Measurements from ENCODE around the gene PINLYP.
"Not testable (repeated sequence)": the region's sequence is repeated elsewhere in the genome, so short reads cannot be mapped to it uniquely, and the experiment has no call there.

PINLYP gene

GRCh38 chr19:43575156-43575950 lies at the start of gene PINLYP, which contains the start of gene XRCC1:
TSS of gene PINLYP (plus strand) at chr19:43575801. CDS start at chr19:43577192, 1,391 bp downstream.
TSS of gene XRCC1 (minus strand) at chr19:43575527. CDS start at chr19:43575458, 69 bp downstream.
- DNase-seq (ENCODE audit: low read depth in 1 of 2, low spot score in 1 of 2), result peak; percentile 87 to 93

DNA sequence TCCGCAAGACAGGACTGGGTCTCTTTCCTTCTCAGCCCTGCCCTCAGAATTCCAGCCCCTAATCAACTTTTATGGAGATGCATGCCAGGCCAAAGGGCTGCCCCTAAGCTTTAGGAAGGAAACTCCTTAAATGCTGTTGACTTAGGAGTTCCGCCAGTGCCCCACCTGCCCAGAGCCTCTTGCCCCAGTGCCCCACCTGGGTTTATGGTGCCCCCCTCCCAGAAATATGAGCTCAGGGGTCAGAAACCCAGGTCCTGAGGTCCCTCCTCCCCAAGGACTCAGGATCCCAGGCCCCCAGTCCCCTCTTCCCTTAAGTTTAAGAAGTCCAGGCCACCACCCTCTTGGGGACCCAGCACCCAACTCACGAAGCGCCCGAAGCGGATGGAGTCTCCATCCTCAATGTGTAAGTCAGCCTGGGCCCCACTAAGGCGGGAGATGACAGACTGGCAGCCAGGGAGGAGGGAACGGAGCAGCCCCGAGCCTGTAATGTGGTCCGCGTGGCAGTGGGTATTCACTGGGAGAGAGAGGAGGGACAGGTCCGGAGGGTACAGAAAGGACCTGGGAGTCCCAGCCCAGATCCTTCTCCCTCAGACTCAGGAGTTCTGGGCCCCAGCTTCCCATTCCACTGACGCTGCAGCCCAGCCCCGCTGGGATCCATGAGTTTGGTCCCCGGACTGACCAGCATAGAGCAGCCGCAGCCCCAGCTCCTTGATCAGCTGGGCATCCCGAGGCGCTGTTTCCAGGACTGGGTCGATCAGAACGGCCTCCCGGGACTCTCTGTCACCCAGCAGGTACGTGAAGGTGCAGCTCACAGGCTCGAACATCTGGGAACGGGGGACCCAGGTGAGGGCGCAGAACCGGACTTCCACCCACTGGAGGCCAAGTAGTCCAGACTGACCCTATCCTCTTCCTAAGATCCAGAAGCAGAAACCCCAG lies 49.5 kb upstream of the PINLYP start:
- no peak for DNase-seq (ENCODE audit: low read depth in 1 of 2, low spot score in 1 of 2)

DNA sequence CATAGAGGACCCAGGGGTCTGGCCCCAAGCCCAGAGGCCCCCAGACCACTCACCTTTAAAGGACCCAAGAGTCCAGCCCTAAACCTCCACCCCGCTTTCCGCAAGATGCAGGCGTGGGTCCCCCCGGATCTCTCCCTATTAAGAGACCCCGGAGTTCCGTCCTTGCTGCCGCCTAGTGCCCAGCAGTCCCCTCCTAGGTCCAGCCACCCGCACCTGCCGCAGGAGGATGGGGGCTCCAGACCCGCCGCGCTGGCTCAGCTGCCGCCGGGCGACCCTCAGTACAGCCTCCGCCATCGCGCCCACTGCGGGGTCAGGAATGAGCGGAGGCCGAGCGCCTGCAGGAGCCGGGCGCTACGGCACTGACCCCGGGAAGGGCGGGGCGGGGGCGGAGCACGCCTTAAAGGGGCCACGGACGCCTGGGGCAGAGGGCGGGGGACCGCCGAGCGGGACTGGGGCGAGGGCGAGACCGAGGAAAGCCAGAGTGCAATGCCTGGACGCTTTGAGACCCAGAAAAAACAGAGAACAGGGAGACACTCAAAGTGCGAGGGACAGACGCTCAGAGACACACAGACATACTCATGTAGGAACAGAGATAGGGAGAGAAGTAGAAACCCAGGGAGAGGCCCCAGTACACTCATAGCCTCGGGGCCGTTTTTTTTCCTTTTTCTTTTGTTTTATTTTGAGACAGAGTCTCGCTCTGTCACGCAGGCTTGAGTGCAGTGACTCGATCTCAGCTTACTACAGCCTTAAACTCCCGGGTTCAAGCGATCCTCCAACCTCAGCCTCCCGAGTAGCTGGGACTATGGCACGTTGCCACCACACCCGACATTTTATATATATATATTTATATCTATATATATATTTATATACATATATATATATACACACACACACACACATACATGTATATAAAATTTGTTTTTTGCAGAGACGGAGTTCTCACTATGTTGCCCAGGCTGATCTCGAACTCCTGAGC lies 48.4 kb upstream of the PINLYP start, which contains the start of gene ETHE1:
Gene ETHE1 (minus strand): TSS at position 318 of the 976 bp plus-strand sequence. CDS start 24 bp downstream, at position 294.
- peak; percentile 46 to 61 for DNase-seq (ENCODE audit: low read depth in 1 of 2, low spot score in 1 of 2)

- no peak for DNase-seq (ENCODE audit: low read depth in 1 of 2, low spot score in 1 of 2)
Measured at GRCh38 chr19:43527860-43528622, 47.6 kb upstream of the PINLYP start.

- no peak for DNase-seq (ENCODE audit: low read depth in 1 of 2, low spot score in 1 of 2)
Measured at GRCh38 chr19:43532571-43532961, 43.0 kb upstream of the PINLYP start.

GRCh38 chr19:43532962-43533545 lies 42.5 kb upstream of the PINLYP start, which contains the start of gene ZNF575:
TSS of gene ZNF575 (plus strand) at chr19:43533188. CDS start at chr19:43534423, 1,235 bp downstream.
- DNase-seq (ENCODE audit: low read depth in 1 of 2, low spot score in 1 of 2), result peak; percentile 60 to 73

- DNase-seq (ENCODE audit: low read depth in 1 of 2, low spot score in 1 of 2), result peak; percentile 72 to 86
Measured at GRCh38 chr19:43533546-43534304, 41.9 kb upstream of the PINLYP start.

GRCh38 chr19:43534305-43534815 lies 41.2 kb upstream of the PINLYP start:
- DNase-seq (ENCODE audit: low read depth in 1 of 2, low spot score in 1 of 2), result no peak

DNA sequence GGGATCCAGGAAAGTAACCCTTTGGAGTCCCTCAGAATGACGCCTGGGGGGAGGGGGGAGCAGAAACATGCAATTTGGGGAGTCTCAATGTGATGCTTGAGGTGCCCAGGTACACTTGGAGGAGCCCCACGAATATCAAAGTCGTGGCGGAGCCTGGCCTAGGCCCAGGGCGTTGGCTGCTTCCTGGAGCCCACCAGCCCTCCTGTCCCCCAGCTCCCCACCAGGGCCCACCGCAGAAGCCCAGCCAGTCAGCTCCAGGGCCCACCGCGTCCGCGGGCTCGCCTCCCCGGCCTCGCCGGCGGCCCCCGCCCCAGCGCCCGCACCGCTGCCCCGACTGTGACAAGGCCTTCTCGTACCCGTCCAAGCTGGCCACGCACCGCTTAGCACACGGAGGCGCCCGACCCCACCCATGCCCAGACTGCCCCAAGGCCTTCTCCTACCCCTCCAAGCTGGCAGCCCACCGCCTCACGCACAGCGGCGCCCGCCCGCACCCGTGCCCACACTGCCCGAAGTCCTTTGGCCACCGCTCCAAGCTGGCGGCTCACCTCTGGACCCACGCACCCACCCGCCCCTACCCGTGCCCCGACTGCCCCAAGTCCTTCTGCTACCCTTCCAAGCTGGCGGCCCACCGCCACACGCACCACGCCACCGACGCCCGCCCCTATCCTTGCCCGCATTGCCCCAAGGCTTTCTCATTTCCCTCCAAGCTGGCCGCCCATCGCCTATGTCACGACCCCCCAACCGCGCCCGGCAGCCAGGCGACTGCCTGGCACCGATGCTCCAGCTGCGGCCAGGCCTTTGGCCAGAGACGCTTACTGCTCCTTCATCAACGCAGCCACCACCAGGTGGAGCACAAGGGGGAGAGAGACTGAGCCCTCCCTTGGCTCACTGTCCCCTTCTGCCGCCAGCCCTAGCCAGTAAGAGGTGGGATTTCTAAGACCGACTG lies 40.5 kb upstream of the PINLYP start:
- DNase-seq (ENCODE audit: low read depth in 1 of 2, low spot score in 1 of 2), result no peak

DNA sequence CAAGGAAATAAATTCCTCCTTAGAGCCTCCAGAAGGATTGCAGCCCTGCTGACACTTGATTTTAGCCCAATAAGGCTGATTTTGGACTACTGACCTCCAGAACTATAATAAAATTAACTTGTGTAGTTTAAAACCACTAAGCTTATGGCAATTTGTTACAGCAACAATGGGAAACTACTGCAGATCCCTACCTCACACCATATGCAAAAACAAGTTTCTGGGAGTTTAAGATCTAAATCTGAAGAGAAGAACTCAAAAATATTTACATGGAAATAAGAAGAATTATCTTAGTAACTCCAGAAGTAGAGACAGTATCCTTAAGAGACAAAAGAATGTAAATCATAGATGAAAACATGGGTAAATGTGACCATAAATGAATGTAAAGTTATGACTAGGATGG lies 36.7 kb upstream of the PINLYP start:
- no peak for DNase-seq (ENCODE audit: low read depth in 1 of 2, low spot score in 1 of 2)

DNA sequence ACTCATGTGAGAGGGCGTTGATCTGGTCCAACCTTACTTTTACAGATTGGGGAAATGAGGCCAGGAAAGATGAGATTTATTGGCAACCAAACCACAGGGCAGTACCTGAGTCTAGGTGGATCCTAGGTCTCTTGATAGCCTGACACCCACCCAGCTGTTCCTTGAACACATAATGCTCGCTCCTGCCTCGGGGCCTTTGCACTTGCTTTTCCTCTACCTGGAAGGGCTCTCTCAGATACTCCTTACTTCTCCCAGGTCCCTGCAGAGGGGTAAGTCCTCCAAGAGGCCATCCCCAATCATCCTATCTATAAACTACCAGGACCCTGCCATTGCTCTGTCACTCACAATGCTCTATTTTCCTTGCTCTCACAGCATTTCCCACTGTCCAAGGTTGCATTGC lies 35.2 kb upstream of the PINLYP start:
- DNase-seq (ENCODE audit: low read depth in 1 of 2, low spot score in 1 of 2), result no peak

GRCh38 chr19:43541920-43542650 lies 33.5 kb upstream of the PINLYP start:
- DNase-seq (ENCODE audit: low read depth in 1 of 2, low spot score in 1 of 2), result no peak

- DNase-seq (ENCODE audit: low read depth in 1 of 2, low spot score in 1 of 2), result no peak
Measured at GRCh38 chr19:43544077-43544476, 31.5 kb upstream of the PINLYP start.

- no peak for DNase-seq (ENCODE audit: low read depth in 1 of 2, low spot score in 1 of 2)
Measured at GRCh38 chr19:43545276-43545675, 30.3 kb upstream of the PINLYP start.

DNA sequence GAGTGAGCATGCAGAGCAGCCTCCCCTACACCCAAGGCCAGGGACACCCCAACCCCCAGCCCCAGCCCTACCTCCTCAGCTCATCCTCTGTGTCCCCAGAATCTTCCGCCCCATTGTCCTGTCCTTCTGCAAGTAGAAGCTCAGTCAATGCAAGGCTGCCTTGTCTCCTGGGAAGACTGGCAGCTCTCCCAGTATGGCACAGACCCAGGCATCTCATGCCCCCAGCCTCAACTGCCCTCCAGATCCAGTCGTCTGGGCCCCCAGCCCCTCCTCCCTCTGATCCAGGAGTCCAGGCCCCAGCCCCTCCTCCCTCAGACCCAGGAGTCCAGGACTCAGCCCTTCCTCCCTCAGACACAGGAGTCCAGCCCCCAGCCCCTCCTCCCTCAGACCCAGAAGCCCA lies 29.6 kb upstream of the PINLYP start:
- DNase-seq (ENCODE audit: low read depth in 1 of 2, low spot score in 1 of 2), result no peak

GRCh38 chr19:43546581-43546980 lies 29.0 kb upstream of the PINLYP start:
- DNase-seq (ENCODE audit: low read depth in 1 of 2, low spot score in 1 of 2), result no peak

DNA sequence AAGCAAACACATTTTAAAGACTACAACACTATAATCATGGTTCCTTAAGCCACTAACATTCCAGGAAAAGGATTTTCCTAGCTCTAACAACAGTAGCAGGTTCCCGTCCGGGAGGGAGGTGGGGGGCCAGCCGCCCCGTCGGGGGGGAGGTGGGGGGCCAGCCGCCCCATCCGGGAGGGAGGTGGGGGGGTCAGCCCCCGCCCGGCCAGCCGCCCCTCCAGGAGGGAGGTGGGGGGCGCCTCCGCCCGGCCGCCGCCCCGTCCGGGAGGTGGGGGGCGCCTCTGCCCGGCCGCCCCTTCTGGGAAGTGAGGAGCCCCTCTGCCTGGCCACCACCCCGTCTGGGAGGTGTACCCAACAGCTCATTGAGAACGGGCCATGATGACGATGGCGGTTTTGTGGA lies 27.7 kb upstream of the PINLYP start:
- not testable (repeated sequence) for DNase-seq (ENCODE audit: low read depth in 1 of 2, low spot score in 1 of 2)

Measured in activated T-helper 1 cell treated with anti-CD3 and anti-CD28 coated beads, Interleukin-2, amount 50 U/mL, for 16 hours (primary cell).